Endometrium (tissue), 2 donors: Measurements from ENCODE around the gene RAB26.

Experiments
- FAIRE-seq: peaks from 2 replicates; lab custom pipeline; 2012; peaks lifted over from hg19 to GRCh38; lab: Jason Lieb, UNC
- donor health status: control.
- donor health status: control.

The RAB26 gene

DNA sequence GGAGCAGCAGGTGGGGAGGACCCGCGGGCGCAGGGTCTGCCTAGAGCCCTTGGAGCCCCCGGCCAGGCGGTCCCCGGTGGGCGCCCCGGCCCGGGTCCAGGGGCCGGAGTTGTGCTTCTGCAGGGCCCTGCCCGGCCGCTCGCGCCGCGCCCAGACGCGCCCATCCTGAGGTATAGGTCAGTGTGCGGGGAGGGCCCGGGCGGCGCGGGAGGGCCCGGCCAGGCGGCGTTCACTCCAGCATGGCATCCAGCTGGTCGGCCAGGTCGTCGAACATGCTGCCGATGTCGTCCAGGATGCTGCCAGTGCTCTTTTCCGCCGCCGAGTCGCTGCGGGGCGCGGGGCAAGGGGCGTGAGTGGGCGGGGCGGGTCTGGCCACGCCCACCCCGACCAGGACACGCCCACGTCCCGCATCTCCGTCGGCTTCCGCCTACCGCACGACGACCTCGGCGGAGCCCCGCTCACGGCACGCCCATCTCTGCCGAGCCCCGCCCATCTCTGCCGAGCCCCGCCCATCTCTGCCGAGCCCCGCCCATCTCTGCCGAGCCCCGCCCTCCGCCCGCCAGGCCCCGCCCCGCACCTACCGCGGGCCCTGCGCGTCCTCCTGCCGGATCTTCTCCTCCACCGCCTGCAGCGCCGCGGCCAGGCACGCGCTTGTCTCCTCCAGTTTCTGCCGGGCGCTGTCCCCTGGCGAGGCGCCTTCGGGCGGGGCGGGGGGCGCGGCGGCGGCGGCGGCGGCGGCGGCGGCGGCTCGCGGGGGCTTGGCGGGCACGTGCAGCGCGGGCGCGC, 30.1 kb downstream of the RAB26 start:
- FAIRE-seq, result no peak

DNA sequence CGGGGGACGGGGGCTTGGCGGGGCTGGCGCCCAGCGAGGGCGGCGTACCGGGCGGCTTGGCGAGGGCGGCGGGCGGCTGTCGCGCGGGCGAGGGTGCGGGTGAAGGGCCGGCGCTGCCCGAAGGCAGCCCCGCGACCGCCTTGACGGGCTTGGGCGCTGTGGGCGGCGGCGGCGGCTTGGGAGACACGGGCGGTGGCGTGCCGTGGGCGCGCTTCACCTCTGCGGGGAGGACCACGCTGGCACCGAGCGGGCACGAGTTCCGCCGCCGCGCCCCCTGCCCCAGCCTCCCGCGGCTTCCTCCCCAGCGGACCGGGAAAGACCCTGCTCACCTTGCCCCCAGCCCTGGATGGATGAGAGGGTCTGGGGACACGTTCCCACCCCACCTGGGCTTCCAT, 30.7 kb downstream of the RAB26 start:
- no peak for FAIRE-seq

DNA sequence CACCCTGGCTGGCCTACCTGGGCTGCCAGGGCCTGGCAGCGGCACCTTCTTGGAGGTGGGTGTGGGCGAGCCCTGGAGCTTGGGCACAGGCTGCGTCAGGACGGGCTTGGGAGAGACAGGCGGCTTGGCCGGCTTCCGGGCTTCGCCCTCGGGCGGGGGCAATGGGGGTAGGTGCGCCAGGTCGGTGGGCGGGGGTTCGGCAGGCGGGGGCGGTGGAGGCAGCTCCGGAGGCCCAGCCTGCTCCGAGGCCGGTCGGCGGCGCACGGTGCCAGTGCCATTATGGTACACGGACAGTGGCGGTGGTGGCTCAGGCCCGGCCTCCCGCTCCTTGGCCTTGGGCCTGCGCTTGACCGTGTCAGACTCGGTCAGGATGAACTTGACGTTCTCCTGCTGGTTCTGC, 31.2 kb downstream of the RAB26 start:
- no peak for FAIRE-seq

DNA sequence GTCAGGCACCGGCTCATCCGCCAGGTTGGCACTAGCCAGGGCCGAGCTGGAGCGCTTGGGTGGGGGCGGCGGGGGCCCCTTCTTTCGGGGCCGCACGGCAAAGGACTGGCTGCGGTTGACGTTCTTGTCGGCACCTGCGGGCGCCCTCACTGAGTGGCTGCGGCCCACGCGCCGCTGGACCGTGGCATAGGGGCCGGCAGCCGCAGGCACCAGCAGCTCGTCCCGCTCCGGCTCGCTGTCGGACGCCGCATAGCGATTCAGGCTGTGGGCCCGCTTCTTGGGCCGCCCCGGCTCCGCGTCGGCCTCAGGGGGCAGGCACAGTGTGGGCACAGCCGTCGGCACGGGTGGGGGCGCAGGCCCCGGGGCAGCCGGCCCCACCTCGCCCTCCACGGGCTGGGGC, 32.0 kb downstream of the RAB26 start:
- no peak for FAIRE-seq

DNA sequence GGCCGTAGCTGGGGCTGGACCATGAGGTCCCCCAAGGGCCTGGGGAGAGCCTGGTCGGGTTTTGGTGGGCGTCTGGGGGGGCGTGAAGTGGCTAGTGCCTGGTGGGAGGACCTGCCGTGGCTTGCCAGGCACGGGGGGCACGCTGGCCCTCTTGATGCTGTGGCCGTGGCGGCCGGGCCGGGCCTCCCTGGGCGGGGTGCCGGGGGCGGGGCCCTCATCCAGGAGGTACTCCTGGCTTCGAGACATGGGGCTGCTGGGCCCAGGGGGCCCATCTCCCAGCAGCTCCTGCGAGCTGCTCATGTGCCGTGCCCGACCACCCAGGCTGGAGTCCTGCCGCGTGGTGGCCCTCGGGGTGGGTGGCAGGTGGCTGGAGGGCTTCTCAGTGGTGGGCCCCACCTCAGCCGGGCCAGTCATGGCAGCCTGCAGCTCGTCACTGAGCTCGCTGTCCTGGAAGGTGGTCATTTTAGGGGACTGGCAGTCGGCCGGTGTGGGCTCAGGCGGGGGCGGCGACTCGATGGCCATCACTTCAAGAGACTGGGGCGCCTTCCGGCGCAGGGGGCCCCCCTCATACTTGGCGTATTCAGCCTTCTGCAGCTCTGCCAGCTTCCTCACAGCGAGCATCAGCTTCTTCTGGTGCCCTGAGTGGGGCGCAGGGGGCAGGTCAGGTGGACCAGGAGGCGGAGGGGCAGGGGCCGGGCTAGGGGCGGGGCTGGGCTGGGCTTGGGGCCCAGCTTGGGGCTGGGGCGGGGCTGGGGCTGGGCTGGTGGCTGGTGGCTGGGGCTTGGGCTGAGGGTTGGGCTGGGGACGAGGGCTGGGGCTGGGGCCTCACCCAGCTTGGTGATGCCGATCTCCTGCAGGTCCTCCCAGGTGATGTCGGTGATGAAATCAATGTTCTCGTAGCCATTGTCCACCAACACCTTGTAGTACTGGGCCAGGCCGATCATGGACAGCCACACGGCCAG, 32.8 kb downstream of the RAB26 start:
- no peak for FAIRE-seq

DNA sequence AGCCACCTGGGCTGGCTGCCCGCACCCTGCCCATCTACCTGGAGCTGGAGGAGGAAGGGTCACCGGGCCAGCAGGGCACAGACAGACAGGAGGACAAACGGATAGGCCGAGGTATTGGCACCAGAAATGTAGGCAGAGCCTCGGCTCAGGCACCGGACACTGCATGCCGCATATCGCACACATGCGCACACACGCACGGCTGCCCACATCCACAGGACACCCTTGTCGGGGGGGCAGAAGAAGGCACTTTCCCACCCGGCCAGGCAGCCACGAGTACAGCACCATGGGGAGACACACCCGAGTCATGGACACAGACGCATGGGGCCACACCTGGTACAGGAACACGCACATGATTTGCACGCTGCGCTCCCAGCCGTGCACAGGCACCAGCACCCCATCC, 33.5 kb downstream of the RAB26 start:
- no peak for FAIRE-seq

DNA sequence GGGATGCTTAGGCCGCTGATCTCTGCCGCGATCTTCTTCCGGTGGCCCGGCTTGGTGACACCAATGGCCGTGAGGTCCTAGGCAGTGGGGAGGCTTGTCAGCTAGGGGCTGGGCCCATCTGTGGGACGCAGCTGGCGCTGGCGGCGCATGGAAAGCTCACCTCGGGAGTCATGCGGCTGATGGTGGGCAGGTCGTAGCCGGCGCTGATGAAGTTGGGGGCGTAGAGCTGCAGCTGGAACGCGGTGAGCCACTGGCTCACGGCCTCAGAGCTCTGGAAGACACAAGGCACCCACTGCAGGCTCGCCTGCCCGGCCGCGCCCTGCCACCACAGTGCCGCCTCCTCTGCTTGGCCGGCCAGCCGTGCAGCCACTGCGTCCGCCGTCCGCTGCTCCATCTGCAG, 35.2 kb downstream of the RAB26 start:
- no peak for FAIRE-seq

DNA sequence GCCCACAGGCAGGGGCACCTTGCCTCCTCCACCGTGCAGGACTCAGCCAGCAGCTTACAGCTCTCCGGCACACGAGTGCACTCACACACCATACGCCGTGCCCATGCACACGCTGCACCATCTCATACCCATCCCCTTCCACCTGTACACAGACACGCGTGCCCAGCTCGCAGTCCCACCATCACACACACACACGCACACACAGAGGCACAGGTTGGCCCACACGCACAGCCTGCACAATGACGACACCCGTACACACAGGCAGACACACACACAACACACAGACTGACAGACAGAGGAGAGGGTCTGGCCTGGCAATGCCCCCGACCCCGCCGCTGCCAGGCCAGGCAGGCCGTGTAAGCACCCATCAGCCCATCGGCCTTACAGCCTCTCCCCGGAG, 35.9 kb downstream of the RAB26 start:
- FAIRE-seq, result no peak

DNA sequence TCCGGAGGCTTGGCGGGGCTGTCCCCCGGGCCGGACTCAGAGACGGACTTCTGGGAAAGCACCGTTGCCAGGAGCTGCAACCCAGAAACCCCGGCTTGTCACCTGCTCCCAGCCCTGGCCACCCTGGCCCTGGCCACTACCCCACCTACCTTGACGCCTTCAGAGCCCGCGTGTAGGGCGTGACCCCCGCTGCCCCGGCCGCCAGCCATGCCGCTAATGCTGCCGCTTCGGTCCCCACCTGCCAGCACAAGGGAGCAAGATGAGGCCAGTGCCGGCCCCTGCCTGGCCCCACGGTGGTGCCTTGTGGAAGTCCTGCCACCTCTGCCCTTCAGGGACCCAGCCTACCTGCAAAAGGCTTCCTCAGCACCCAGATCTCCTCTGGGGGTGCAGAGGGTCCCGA, 36.5 kb downstream of the RAB26 start:
- FAIRE-seq, result no peak

DNA sequence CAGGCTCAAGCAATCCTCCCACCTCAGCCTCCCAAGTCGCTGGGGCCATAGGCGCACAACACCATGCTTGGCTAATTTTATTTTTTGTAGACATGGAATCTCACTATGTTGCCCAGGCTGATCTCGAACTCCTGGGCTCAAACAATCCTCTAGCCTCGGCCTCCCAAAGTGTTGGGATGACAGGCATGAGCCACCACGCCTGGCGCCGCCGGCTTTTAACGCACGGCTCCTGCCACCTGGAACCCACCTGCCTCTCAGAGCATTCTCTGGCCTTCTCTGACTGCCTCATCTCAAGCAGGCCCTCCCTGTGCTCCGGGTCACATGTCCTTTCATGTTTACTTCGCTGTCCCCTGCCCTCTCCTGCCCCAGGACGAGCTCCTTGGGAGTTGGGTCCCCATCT, 37.6 kb downstream of the RAB26 start:
- no peak for FAIRE-seq

DNA sequence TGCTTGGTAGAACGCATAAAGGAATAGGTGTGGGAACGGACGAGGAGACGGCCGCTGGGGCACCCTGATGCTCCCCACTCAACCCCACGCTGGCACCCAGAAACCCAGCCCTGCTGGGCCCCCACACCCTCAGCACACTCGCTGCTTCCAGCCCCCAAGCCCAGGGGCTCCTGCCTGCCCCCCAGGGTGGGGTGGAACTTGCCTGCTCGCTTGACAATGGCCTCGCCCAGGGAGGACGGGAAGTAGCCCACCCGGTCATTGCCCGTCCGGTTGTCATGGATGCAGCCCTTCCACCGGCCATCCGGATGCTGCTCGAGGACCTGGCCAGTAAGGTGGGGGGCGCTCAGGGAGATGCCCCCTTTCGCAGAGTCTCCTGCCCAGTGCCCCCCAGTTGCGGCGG, 38.1 kb downstream of the RAB26 start:
- FAIRE-seq, result no peak

DNA sequence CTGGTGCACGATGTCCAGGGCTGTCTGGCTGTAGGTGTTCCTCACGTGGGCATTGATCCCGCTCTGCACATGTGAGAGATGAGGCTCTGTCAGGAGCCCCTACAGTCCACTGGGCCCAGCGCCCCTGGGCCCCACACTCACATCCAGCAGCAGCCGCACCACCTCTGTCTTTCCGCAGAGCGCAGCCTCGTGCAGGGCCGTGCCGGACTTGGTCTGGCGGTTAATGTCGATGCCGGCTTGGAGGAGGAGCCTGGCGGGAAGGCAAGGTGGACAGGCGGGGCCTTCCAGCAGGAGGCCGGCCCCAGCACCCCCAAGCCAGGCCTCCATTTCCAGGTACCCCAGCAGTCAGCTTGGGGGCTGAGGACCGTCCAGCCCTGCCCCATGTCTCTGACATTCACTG, 38.8 kb downstream of the RAB26 start:
- no peak for FAIRE-seq

DNA sequence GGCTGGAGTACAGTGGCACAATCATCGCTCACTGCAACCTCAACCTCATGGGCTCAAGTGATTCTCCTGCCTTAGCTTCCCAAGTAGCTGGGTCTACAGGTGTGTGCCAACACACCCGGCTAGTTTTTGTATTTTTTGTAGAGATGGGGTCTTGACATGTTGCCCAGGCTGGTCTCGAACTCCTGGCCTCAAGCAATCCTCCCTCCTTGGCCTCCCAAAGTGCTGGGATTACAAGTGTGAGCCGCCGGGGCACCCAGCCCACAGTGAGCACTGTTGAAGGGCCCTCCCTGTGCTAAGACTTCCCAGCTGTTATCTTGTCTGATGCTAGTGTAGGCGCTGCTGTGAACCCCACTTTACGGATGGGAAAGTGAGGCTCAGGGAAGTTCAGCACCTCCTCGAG, 40.0 kb downstream of the RAB26 start:
- FAIRE-seq, result no peak

DNA sequence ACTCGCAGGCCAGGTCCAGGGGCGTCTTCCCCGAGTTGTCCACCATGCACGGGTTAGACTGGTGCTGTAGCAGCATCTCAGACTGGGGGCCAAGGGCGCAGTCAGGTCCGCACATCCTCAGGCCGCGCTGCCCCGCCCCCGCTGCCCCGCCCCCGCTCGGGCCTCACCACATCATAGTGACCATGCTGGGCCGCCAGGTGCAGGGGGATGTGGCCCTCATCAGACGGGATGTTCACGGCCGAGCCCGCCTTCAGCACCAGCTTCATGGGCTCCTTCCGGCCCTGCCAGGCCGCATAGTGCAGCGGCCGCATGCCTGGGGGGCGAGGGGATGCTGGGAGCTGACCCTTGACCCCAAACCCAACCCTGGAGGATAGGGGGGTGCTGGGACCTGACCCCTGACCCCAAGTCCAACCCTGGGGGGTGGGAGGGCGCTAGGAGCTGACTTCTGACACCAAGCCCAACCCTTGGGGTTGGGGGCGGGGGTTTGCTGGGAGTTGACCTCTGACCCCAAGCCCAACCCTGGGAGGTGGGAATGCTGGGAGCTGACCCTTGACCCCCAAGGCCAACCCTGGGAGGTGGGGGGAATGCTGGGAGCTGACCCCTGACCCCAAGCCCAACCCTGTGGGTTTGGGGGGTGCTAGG, 40.9 kb downstream of the RAB26 start:
- no peak for FAIRE-seq

DNA sequence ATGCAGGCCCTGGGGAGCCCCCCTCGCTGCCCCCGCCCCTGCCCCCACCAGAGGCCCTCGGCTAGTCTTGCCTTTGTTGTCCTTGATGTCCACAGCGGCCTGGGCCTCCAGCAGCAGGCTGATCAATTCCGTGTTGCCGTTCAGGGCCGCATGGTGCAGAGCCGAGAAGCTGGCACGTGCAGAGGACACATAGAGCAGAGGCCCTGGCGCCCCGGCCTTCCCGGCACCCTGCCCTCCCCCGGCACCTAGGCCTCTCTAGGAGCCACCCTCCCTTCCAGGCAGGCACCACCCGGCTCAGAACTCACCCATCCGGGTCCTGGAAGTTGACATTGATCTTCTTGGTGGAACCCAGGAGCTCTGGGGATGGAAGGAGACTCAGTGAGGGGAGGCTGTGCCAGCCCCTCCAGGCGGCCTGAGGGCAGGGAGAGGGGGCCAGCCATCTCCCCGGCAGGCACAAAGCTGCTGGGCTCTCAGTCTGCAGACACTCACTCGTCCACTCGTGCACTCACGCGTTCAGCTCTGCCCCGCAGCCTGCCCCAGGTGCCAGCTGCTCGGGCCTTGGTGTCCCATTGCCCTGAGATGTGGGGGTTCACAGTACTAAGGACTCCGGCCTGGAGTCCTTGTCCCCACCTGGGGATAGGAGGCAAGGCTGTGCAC, 41.7 kb downstream of the RAB26 start:
- no peak for FAIRE-seq

DNA sequence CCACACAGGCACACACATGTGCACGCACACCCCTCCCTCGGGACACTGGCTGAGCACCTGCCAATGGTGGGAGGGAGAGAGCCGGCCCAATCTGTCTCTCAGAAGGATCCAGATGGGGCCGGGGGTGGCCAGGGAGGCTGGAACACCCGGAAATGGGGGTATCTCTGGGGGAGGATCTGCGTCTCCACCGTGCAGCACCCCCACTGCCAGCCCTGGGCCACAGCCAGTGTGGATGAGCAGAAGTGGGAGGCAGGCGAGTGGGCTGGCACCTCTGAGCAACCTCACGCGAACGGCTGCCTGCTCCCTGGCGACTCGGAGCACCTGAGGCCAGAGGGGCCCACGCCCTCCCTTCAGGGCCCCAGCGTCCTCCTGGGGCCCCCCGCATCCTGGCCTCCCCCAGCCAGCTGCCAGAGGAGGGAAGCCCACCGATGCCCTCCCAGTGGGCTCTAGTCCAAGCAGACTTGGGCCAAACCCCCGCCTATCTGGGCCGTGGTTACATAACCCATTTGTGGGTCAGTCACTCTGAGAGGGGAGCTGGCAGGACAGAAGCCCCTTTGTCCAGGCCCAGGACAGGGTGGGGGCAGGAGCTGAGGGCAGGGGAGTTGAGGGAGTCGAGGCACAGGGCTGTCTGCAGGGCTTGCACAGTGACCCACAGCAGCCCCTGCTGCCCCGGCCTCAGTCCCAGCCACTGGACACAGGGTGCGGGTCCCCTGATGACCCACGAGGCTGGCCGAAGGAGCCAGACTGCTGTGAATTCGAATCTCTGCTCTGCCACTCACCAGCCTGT, 42.4 kb downstream of the RAB26 start:
- no peak for FAIRE-seq

DNA sequence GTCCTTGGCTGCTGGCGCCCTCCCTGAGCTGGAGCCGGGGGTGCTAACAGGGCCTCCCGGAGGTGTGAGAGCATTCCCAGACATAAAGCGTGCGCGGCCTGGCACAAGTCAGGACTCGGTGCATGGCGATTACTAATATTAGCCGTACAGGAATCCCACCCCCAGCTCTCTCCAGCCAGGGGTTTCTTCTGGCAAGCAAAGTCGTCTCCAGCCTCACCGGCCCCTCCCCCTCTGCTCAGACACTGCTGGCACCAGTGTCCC, 43.0 kb downstream of the RAB26 start:
- FAIRE-seq, result no peak

DNA sequence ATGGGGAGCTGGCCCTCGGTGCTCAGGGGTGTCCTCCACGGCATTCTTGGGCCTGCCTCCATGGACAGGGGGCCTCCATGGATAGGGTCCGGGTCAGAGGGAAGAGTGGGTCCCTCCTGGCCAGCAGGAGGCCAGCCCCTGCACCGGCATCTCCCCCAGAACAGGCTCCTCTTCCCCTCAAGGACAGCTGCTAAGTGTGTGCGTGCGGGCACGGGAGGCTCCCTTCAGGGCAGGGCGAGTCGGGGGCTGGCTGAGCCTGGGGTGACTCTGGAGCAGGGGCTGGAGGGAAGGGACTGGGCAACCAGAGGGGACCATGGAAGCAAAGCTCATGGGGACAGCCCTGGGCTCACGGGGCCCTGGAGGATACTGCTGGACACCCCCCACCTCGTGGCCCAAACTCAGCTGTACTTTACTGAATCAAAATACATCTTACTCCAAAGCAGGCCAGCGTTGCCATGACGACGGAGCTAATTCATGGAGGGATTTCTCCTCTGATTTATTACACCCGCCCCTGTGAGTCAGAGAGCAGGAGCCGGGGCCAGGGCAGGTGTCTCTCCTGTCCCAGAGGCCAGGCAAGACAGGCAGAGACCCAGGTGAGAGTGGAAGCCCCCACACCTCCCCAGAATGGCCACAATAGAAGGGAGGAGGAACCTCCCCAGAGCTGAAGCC, 45.9 kb downstream of the RAB26 start:
- FAIRE-seq, result no peak

DNA sequence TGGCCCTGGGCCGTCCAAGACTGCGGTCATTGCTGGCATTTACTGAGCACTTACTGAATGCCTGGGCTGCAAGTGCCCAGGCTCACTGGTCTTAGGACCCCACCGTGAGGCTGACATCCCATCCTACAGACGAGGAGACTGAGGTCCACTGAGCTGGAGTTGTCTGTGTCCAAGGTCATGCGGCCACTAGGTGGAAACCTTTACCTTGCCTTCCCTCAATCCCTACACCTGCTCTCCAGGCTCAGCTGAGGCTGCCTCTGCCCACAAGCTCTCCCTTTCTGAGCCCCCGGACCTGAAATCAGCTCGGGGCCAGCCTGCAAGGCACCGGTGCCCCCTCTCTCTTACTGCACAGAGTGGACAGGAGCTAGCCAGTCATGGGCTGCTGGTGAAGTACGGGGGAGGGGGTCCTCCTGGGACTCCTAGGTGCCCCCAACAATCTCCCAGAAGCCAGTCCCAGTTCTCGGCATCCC, 46.5 kb downstream of the RAB26 start:
- no peak for FAIRE-seq

DNA sequence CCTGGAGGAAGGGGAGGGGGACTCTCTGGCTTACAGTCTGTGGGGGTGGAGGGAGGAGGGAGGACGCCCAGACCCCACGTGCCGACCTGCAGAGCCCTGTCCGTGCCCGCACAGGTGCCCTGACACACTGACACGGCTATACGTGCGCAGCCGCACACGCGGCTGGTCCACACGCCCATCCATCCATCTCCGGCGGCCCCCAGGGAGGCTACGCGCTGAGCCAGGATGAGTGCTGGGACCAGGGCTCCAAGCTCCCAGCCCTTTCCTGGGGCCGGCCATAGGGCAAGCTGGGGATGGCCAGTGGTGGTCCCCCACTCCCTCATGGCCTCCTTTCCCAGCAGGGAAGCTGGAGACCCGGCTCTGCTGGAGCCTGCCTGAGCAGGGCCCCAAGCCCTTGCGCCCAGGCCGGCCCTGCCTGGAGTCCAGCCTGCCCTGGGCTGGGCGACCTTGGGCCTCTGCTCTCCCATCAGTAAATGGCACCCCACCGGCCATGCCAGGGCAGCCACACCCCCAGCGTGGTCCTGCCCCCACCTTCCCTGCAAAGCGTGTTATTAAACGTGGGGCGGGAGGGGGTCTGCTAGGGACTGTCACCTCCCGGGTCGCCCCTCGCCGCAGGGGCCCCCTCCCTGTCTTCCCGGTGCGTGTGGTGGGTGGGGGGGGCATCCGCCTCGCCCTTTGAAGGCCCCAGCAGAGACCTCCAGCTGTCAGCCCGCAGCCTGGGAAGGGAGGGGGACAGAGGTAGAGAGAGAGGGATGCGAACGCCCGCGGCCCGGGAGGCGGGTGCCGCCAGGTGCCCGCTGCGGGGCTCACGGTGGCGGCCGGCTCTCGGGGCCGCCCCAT, 47.1 kb downstream of the RAB26 start:
- no peak for FAIRE-seq
